SK-N-SH treated with all-trans-retinoic acid at 6 μM for 48 hours (cell line): Measurements from ENCODE around the gene R3HDM2.

ENCODE experiments used
- ATAC-seq: fragments of 200-7000 bp; cut with Tn5 transposase; 3 replicates; pipeline ENCODE4 v1.9.1; 2020; ENCODE audit warnings: mild to moderate bottlenecking, moderate library complexity
- ARNTL ChIP-seq: fragments of 450-650 bp; formaldehyde crosslinking; IDR thresholded peaks from 2 replicates; pipeline ENCODE4 v1.5.0; 2020; ENCODE audit warnings: low read depth, mild to moderate bottlenecking, moderate library complexity, borderline replicate concordance
- CSDC2 ChIP-seq: fragments of 250-450 bp; sonication (Bioruptor Pico); IDR thresholded peaks from 2 replicates; pipeline ENCODE4 v1.5.0; 2020; ENCODE audit warnings: mild to moderate bottlenecking, moderate library complexity
- ESRRG ChIP-seq: fragments of 250-450 bp; sonication (Bioruptor Pico); IDR thresholded peaks from 2 replicates; pipeline ENCODE4 v1.6.1; 2021; ENCODE audit warnings: mild to moderate bottlenecking
- GLIS3 ChIP-seq: fragments of 250-450 bp; sonication (Bioruptor Pico); IDR thresholded peaks from 2 replicates; pipeline ENCODE4 v1.5.0; 2020; ENCODE audit warnings: mild to moderate bottlenecking, moderate library complexity
- ISL1 ChIP-seq: fragments of 250-450 bp; sonication (Bioruptor Pico); IDR thresholded peaks from 2 replicates; pipeline ENCODE4 v2.1.2; 2022; ENCODE audit warnings: mild to moderate bottlenecking, moderate library complexity
- OSR1 ChIP-seq: fragments of 250-450 bp; sonication (Bioruptor Pico); IDR thresholded peaks from 2 replicates; pipeline ENCODE4 v1.8.0; 2022; ENCODE audit warnings: moderate library complexity, mild to moderate bottlenecking, inconsistent platforms
- PPARA ChIP-seq: fragments of 250-450 bp; sonication (Bioruptor Pico); IDR thresholded peaks from 2 replicates; pipeline ENCODE4 v1.5.0; 2020; ENCODE audit warnings: mild to moderate bottlenecking, borderline replicate concordance
- RARB ChIP-seq: fragments of 250-450 bp; sonication (Bioruptor Pico); IDR thresholded peaks from 2 replicates; pipeline ENCODE4 v1.8.0; 2021; ENCODE audit warnings: mild to moderate bottlenecking, moderate library complexity
- SNAI2 ChIP-seq: fragments of 250-450 bp; sonication (Bioruptor Pico); IDR thresholded peaks from 2 replicates; pipeline ENCODE4 v1.5.0; 2020; ENCODE audit warnings: mild to moderate bottlenecking, moderate library complexity
- TOX ChIP-seq: fragments of 250-450 bp; sonication (Bioruptor Pico); IDR thresholded peaks from 2 replicates; pipeline ENCODE4 v1.8.0; 2021; ENCODE audit warnings: mild to moderate bottlenecking, moderate library complexity, borderline replicate concordance
- ZC3H10 ChIP-seq: fragments of 250-450 bp; sonication (Bioruptor Pico); IDR thresholded peaks from 2 replicates; pipeline ENCODE4 v1.5.1; 2021; ENCODE audit warnings: mild to moderate bottlenecking, moderate library complexity
- ZFP3 ChIP-seq: fragments of 250-450 bp; sonication (Bioruptor Pico); IDR thresholded peaks from 2 replicates; pipeline ENCODE4 v1.5.0; 2020; ENCODE audit warnings: mild to moderate bottlenecking, moderate library complexity
- ZFP30 ChIP-seq: fragments of 450-650 bp; formaldehyde crosslinking; IDR thresholded peaks from 2 replicates; pipeline ENCODE4 v1.5.0; 2022; ENCODE audit warnings: mild to moderate bottlenecking, moderate library complexity
- ZNF565 ChIP-seq: fragments of 450-650 bp; formaldehyde crosslinking; conservative IDR thresholded peaks from 2 replicates; pipeline ENCODE4 v1.5.0; 2020; ENCODE audit warnings: low read depth, mild to moderate bottlenecking, moderate library complexity
- ZNF70 ChIP-seq: fragments of 450-650 bp; formaldehyde crosslinking; IDR thresholded peaks from 2 replicates; pipeline ENCODE4 v1.5.0; 2020; ENCODE audit warnings: mild to moderate bottlenecking, moderate library complexity
- TF ChIP-seq, protein P1 (sequence below): fragments of 250-450 bp; sonication (Bioruptor Pico); IDR thresholded peaks from 2 replicates; pipeline ENCODE4 v1.8.0; 2020; ENCODE audit warnings: mild to moderate bottlenecking, moderate library complexity, borderline replicate concordance
- TF ChIP-seq, protein P2 (sequence below): fragments of 250-450 bp; sonication (Bioruptor Pico); IDR thresholded peaks from 2 replicates; pipeline ENCODE4 v1.5.1; 2021; ENCODE audit warnings: mild to moderate bottlenecking, moderate library complexity
- TF ChIP-seq, protein P3 (sequence below): fragments of 250-450 bp; sonication (Bioruptor Pico); IDR thresholded peaks from 2 replicates; pipeline ENCODE4 v1.5.1; 2020; ENCODE audit warnings: low read depth, mild to moderate bottlenecking, moderate library complexity

The R3HDM2 gene

DNA sequence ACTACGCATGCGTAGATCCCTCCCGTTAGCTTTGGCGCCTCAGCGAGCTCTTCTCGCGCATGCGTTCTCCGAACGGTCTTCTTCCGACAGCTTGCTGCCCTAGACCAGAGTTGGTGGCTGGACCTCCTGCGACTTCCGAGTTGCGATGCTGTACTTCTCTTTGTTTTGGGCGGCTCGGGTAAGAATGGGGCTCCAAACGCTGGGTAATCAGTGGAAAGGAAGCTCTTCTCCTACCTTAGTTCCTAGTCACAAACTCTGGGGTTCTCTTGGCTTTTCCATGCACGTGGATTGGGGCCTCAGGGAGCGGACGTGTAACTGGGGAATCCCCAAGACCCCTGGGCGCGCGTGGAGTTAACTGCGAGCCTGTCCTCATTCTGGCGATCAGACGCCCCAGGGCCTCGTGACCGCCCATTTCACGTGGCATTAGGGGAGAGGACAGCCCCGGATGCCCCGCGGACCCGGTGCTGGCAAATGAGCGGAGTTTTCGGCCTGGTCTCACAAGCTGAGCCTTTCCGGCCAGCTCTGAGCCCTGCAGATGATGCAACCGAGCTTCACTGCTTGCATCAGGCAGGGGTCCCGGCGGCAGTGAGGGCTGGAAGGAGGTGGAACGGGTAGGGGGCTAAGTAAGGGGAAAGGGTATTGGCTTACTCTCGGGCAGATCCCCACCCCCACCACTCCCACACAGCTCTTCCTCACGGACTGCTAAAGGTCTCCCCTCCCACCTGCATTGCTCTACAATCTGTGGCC, 201.0 kb downstream of the R3HDM2 start, which contains the start of gene SHMT2:
Gene SHMT2 (plus strand): TSS at position 78 of the 747 bp plus-strand sequence. CDS start 68 bp downstream, at position 146.
- peak; percentile 84 for ATAC-seq
- TF ChIP-seq ZNF565 (CRISPR knock-in tag) (no peak), OSR1 (CRISPR knock-in tag) (no peak), PPARA (CRISPR knock-in tag) (no peak), TOX (CRISPR knock-in tag) (no peak), ZFP30 (no peak)
- TF ChIP-seq, protein P1, sequence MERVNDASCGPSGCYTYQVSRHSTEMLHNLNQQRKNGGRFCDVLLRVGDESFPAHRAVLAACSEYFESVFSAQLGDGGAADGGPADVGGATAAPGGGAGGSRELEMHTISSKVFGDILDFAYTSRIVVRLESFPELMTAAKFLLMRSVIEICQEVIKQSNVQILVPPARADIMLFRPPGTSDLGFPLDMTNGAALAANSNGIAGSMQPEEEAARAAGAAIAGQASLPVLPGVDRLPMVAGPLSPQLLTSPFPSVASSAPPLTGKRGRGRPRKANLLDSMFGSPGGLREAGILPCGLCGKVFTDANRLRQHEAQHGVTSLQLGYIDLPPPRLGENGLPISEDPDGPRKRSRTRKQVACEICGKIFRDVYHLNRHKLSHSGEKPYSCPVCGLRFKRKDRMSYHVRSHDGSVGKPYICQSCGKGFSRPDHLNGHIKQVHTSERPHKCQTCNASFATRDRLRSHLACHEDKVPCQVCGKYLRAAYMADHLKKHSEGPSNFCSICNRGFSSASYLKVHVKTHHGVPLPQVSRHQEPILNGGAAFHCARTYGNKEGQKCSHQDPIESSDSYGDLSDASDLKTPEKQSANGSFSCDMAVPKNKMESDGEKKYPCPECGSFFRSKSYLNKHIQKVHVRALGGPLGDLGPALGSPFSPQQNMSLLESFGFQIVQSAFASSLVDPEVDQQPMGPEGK (CRISPR knock-in tag), result no peak

DNA sequence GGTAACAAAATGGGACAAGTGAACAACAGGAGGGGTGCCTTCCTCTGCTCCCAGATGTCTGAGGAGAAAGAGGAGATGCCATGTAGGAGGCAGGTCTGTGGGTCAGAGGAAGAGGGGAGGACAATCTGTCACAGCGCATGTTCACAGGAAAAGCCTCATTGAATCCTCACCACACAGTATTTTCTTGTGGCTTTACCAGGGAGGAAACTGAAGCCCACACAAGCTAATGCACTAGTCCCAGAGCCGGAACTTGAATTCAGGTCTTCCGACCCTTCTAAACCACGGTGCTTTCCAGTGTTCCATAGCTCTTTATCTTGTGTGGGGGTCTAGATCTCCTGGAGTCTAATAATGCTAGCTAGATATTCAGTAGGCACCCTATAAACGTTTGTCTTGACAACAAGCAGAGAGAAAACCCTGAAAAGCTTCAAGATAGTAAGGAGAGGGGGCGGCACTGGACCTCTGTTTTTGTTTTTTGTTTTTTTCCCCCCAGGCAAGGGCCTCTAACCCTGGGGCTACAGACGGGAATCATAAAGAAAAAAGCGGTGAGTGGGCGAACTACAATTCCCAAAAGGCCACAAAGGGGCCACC, 201.7 kb downstream of the R3HDM2 start:
- ATAC-seq, result peak; percentile 15
- TF ChIP-seq RARB (CRISPR knock-in tag) (no peak), ZNF565 (CRISPR knock-in tag) (no peak), ZNF70 (CRISPR knock-in tag) (no peak)
- TF ChIP-seq, all 23 proteins: peak for 0

DNA sequence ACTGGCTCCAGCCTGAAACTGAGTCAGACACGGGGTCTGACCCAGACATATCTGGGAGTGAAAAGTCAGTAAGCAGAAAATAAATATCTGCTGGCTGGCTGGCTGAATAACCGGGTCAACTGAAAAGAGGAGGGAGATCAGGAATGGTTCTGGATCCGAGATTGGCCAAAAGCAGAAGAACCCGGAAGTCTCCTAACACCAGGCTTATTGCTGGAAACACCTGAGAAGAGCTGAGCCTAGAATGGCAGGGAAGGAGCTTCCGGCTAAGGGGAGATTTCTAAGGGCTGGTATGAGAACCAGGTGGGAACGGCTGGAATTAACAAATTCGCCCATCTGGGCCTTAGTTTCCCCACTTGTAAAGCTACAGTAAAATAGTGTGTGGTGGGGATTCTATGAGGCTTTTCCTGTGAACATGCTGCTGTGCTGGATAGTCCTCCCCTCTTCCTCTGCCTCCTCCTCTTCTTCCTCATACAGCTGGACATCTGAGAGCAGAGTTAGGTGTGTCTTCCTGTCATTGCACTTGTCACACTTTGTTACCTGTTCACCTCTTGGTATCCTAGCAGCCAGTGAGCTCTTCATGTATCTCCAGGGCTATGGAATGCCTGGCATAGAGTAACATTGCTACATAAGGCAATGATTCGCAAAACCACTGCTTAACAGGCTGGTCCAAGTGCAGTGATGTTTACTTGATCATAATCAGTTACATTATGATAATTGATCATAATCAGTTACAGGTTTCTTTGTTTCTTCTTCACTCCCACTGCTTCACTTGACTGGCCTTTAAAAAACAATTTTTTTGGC, 203.3 kb downstream of the R3HDM2 start:
- no peak for ATAC-seq
- TF ChIP-seq, protein P1 (CRISPR knock-in tag), result no peak
- TF ChIP-seq ZC3H10 (CRISPR knock-in tag) (no peak), RARB (CRISPR knock-in tag) (no peak), TOX (CRISPR knock-in tag) (no peak), CSDC2 (CRISPR knock-in tag) (no peak), GLIS3 (CRISPR knock-in tag) (no peak), ISL1 (no peak)

DNA sequence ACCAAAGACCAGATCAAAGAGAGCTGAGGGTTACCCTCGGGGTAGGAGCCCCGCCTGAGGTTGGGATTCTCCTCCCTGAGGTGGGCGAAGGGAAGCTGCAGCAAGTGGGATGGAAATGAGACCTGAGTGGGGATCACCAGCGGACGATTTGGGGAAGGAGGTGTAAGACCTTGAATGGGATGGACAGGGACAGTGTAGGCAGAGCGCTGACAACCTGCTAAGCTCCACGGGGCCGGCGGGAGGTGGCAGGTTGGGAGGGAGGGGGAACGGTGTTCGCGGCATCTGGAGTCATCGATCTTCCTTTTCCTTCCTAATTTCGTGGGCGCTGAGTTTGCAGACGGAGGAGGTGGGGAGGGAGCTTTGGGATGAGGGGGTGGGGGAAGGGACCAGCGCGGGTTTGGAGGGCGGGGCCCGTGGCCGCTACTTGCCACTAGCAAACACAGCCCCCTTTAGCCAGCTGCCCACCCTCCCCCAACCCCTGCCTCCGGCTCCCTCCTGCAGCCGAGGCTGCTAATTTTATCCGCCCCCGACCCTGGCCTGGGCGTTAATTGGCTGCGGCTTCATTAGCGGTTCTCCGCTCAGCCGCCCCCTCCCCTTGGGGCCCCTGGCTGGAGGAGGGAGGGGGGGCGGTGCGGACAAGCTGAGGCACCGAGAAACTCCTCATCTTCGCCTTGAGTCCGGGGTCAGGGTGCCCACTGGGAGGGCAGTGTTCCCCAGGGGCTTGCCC, 204.1 kb downstream of the R3HDM2 start:
- no peak for ATAC-seq
- TF ChIP-seq ARNTL (CRISPR knock-in tag) (no peak), SNAI2 (CRISPR knock-in tag) (no peak), OSR1 (CRISPR knock-in tag) (no peak), GLIS3 (CRISPR knock-in tag) (no peak), ZNF565 (CRISPR knock-in tag) (no peak), ESRRG (CRISPR knock-in tag) (no peak), ZFP3 (CRISPR knock-in tag) (no peak)
- TF ChIP-seq, protein P2, sequence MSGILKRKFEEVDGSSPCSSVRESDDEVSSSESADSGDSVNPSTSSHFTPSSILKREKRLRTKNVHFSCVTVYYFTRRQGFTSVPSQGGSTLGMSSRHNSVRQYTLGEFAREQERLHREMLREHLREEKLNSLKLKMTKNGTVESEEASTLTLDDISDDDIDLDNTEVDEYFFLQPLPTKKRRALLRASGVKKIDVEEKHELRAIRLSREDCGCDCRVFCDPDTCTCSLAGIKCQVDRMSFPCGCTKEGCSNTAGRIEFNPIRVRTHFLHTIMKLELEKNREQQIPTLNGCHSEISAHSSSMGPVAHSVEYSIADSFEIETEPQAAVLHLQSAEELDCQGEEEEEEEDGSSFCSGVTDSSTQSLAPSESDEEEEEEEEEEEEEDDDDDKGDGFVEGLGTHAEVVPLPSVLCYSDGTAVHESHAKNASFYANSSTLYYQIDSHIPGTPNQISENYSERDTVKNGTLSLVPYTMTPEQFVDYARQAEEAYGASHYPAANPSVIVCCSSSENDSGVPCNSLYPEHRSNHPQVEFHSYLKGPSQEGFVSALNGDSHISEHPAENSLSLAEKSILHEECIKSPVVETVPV (CRISPR knock-in tag), result no peak
- TF ChIP-seq, protein P3, sequence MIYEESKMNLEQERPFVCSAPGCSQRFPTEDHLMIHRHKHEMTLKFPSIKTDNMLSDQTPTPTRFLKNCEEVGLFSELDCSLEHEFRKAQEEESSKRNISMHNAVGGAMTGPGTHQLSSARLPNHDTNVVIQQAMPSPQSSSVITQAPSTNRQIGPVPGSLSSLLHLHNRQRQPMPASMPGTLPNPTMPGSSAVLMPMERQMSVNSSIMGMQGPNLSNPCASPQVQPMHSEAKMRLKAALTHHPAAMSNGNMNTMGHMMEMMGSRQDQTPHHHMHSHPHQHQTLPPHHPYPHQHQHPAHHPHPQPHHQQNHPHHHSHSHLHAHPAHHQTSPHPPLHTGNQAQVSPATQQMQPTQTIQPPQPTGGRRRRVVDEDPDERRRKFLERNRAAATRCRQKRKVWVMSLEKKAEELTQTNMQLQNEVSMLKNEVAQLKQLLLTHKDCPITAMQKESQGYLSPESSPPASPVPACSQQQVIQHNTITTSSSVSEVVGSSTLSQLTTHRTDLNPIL (CRISPR knock-in tag), result no peak
- TF ChIP-seq, protein P1 (CRISPR knock-in tag), result no peak
- TF ChIP-seq, all 23 proteins: peak for 0
